ENCODE results near the gene PA2G4. TPM values are rescaled to one million over a fixed set of nuclear protein-coding genes. Genes with fewer than 3 reads are reported as not detected.

The PA2G4 gene
- total RNA-seq, 1 donor from 2014 or later = 141 TPM

GRCh38 chr12:56152132-56152755 lies 47.9 kb downstream of the PA2G4 start, which contains the start of gene MYL6B:
Gene MYL6B (plus strand): TSS chr12:56152587. CDS start chr12:56153919, 1,332 bp downstream.
- peak; percentile 91 for DNase-seq (ENCODE audit: extremely low spot score, unreplicated experiment)
- H3K4me3 Mint-ChIP-seq = peak within 1 kb of the TSS; percentile 94
- H3K27ac Mint-ChIP-seq = peak within 1 kb of the TSS; percentile 97
- H3K36me3 Mint-ChIP-seq = peaks cover 4% of the 10 kb centered on the region
- no peaks in the 10 kb centered on the region for H3K27me3 Mint-ChIP-seq
- H3K9me3 Mint-ChIP-seq = no peaks in the 10 kb centered on the region
- H3K4me1 Mint-ChIP-seq (ENCODE audit: unreplicated experiment) = peaks cover 30% of the 10 kb centered on the region
- TF ChIP-seq CTCF (conservative IDR thresholded peaks at IDR 0.05) = no peak

DNA sequence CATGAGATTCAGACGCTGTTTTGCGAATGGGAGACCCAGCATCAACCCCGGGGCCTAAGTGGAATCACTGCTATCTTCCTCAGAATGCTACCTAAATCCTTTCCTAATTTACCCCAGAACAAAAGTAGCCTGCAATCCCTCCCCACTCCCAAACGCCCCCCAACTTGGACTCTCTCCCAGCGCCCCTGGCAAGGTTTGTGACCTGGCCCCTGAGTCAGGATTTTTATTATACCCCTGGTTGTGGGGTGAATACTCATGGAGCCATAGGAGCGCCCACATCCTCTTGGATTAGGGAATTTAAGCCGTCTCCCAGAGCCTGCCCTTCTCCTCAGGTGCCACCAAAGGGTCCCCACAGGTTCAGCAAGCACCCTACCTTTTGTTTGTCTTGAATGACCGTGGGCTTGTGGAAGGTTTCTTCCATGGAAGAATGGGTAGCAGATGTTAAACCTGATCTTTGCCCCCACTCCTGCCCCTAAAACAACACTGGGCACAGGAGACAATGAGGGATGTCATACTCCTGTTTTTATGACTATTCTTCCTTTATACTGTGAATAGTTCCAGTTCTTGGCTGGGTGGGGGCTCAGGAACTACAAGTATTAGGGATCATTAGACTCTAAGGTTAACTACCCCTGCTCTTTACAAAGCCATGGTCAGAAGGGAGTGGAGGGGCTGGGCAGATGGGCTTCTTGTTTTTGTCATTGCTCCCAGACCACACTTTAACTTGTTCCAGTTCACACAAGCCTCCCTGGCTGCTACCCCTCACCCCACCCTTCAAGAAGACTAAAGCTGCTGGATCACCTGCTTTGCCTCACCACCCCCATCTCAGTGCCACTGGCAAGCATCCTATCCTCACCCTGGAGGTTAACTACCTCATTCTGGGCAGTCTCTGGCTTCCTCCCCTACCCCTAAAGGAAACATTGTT lies 48.7 kb downstream of the PA2G4 start:
- peaks cover 35% of the 10 kb centered on the region for H3K4me1 Mint-ChIP-seq (ENCODE audit: unreplicated experiment)
- H3K36me3 Mint-ChIP-seq = peaks cover 4% of the 10 kb centered on the region
- H3K4me3 Mint-ChIP-seq = peak overlapping the region; percentile 94
- no peaks in the 10 kb centered on the region for H3K27me3 Mint-ChIP-seq
- no peak for DNase-seq (ENCODE audit: extremely low spot score, unreplicated experiment)
- no peaks in the 10 kb centered on the region for H3K9me3 Mint-ChIP-seq
- TF ChIP-seq CTCF (conservative IDR thresholded peaks at IDR 0.05) = no peak
- peak overlapping the region; percentile 97 for H3K27ac Mint-ChIP-seq

GRCh38 chr12:56153678-56154065 lies 49.3 kb downstream of the PA2G4 start:
- H3K27me3 Mint-ChIP-seq = peaks cover 3% of the 10 kb centered on the region
- peak overlapping the region; percentile 94 for H3K4me3 Mint-ChIP-seq
- H3K27ac Mint-ChIP-seq = peak overlapping the region; percentile 97
- peaks cover 8% of the 10 kb centered on the region for H3K36me3 Mint-ChIP-seq
- DNase-seq (ENCODE audit: extremely low spot score, unreplicated experiment) = no peak
- TF ChIP-seq CTCF (conservative IDR thresholded peaks at IDR 0.05) = no peak
- H3K4me1 Mint-ChIP-seq (ENCODE audit: unreplicated experiment) = peaks cover 35% of the 10 kb centered on the region
- no peaks in the 10 kb centered on the region for H3K9me3 Mint-ChIP-seq

- TF ChIP-seq CTCF (conservative IDR thresholded peaks at IDR 0.05) = no peak
- H3K27me3 Mint-ChIP-seq = peaks cover 3% of the 10 kb centered on the region
- H3K4me3 Mint-ChIP-seq = peak overlapping the region; percentile 64
- H3K9me3 Mint-ChIP-seq = no peaks in the 10 kb centered on the region
- peaks cover 14% of the 10 kb centered on the region for H3K36me3 Mint-ChIP-seq
- peak overlapping the region; percentile 41 for H3K27ac Mint-ChIP-seq
- DNase-seq (ENCODE audit: extremely low spot score, unreplicated experiment) = no peak
- peaks cover 39% of the 10 kb centered on the region for H3K4me1 Mint-ChIP-seq (ENCODE audit: unreplicated experiment)
These were observed 50.0 kb downstream of the PA2G4 start for GRCh38 chr12:56154246-56154771.

DNA sequence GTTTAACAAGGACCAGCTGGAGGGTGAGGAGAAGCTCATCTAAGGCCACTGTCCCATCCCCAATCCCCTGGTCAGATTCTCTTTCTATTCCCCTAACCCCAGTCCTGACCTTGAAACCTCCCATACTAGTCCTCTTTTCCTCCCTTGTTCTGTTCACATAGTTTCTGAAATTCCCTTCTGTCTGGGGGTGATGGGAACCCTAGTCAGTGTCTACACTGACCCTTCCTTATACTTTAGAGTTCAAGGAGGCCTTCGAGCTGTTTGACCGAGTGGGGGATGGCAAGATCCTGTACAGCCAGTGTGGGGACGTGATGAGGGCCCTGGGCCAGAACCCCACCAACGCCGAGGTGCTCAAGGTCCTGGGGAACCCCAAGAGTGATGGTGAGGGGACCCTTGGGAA lies 50.5 kb downstream of the PA2G4 start:
- no peak for DNase-seq (ENCODE audit: extremely low spot score, unreplicated experiment)
- H3K27ac Mint-ChIP-seq = peak overlapping the region; percentile 71
- peaks cover 44% of the 10 kb centered on the region for H3K4me1 Mint-ChIP-seq (ENCODE audit: unreplicated experiment)
- no peaks in the 10 kb centered on the region for H3K9me3 Mint-ChIP-seq
- peak overlapping the region; percentile 64 for H3K4me3 Mint-ChIP-seq
- H3K27me3 Mint-ChIP-seq = peaks cover 3% of the 10 kb centered on the region
- H3K36me3 Mint-ChIP-seq = peaks cover 18% of the 10 kb centered on the region
- TF ChIP-seq CTCF (conservative IDR thresholded peaks at IDR 0.05) = no peak
